ENCODE results near the gene P2RY10. TPM values are rescaled to one million over a fixed set of nuclear protein-coding genes. Genes with fewer than 3 reads are reported as not detected.

Gene P2RY10
- total RNA-seq, 1 experiment from 2014 or later = not detected

DNA sequence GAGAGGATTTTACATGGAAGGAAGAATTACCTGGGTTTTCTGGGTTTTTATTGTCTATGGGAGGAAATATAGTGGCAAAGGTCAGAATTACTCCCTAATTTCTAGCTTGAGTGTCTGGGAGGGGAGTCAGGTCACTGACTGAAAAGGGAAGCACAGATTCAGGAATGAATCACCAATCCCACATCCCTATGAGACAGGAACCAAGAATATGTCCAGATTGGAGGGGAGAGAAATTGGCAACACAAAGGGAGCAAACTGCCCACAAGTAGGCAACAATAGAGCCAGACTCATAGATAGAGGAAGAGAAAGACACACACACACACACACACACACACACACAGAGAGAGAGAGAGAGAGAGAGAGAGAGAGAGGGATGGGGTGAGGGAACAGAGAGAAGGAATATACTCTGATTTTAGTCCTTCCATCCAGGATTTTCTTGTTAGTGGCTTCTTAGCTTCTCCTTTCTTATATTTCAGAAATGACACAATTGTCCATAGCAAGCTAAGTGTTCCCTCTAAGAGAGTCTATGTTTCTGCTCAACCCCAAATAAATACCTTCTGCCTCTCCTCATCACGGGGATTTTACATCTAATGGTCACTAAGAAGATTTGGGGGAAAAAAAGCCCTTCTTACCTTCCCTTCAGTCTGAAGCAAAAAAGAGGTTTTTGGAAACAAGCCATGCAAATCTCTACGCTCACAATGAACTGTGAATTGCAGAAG, 12.0 kb downstream of the P2RY10 start:
- Histone ChIP-seq H3K9me3 (ENCODE audit: control insufficient read depth in 1 of 2, insufficient read depth in 1 of 2, low read depth in 1 of 2, low read length in 2 of 2) (no peaks in the 10 kb centered on the region), H3K4me3 (replicated peaks in 1 of 2; ENCODE audit: low read depth in 1 of 2, low read length in 2 of 2) (no peak overlapping the region), H4K20me1 (ENCODE audit: insufficient read depth) (no peaks in the 10 kb centered on the region), H3K36me3 (ENCODE audit: control insufficient read depth in 1 of 2, insufficient read depth in 2 of 2, low read length in 2 of 2) (no peaks in the 10 kb centered on the region), H2AFZ (ENCODE audit: low read depth, low read length, poor library complexity, severe bottlenecking) (no peak overlapping the region), H3K27me3 (ENCODE audit: insufficient read depth, low read length) (no peaks in the 10 kb centered on the region), H3K79me2 (ENCODE audit: insufficient read depth, low read length) (no peaks in the 10 kb centered on the region), H3K27ac (ENCODE audit: low read depth, low read length) (no peak overlapping the region), H3K9me2 (ENCODE audit: insufficient read depth) (no peaks in the 10 kb centered on the region), H3K4me2 (ENCODE audit: low read length) (no peak overlapping the region), H3K9ac (ENCODE audit: low read length) (no peak overlapping the region), H3K4me1 (ENCODE audit: control insufficient read depth in 1 of 2, insufficient read depth in 2 of 2, low read length in 2 of 2) (no peaks in the 10 kb centered on the region)
- TF ChIP-seq FOSL1 (IDR thresholded peaks at IDR 0.05; ENCODE audit: low read depth) = no peak
- no peak for TF ChIP-seq CEBPB (IDR thresholded peaks at IDR 0.05; ENCODE audit: low read depth)
- no peak for TF ChIP-seq ZFX (IDR thresholded peaks at IDR 0.05)
- no peak for TF ChIP-seq EZH2 (IDR thresholded peaks at IDR 0.05)
- no peak for TF ChIP-seq SIN3A (IDR thresholded peaks at IDR 0.05; ENCODE audit: low read depth)
- TF ChIP-seq SP1 (IDR thresholded peaks at IDR 0.05; ENCODE audit: low read depth) = no peak
- TF ChIP-seq EZH2phosphoT487 (IDR thresholded peaks at IDR 0.05; ENCODE audit: borderline replicate concordance) = no peak
- TF ChIP-seq POLR2A (IDR thresholded peaks at IDR 0.05; ENCODE audit: borderline replicate concordance, extremely low read depth, insufficient read depth, insufficient read length) = no peak
- no peak for TF ChIP-seq EGR1 (IDR thresholded peaks at IDR 0.05; ENCODE audit: low read depth)
- no peak for TF ChIP-seq TCF7L2 (IDR thresholded peaks at IDR 0.05; ENCODE audit: borderline replicate concordance, extremely low read depth, insufficient read depth, insufficient read length)
- TF ChIP-seq RAD21 (IDR thresholded peaks at IDR 0.05; ENCODE audit: low read depth) = no peak
- TF ChIP-seq, protein P1, sequence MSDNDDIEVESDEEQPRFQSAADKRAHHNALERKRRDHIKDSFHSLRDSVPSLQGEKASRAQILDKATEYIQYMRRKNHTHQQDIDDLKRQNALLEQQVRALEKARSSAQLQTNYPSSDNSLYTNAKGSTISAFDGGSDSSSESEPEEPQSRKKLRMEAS (IDR thresholded peaks at IDR 0.05) = no peak
- no peak for TF ChIP-seq YY1 (IDR thresholded peaks at IDR 0.05; ENCODE audit: extremely low read depth, insufficient replicate concordance, low read depth, low read length)
- TF ChIP-seq, protein P2, sequence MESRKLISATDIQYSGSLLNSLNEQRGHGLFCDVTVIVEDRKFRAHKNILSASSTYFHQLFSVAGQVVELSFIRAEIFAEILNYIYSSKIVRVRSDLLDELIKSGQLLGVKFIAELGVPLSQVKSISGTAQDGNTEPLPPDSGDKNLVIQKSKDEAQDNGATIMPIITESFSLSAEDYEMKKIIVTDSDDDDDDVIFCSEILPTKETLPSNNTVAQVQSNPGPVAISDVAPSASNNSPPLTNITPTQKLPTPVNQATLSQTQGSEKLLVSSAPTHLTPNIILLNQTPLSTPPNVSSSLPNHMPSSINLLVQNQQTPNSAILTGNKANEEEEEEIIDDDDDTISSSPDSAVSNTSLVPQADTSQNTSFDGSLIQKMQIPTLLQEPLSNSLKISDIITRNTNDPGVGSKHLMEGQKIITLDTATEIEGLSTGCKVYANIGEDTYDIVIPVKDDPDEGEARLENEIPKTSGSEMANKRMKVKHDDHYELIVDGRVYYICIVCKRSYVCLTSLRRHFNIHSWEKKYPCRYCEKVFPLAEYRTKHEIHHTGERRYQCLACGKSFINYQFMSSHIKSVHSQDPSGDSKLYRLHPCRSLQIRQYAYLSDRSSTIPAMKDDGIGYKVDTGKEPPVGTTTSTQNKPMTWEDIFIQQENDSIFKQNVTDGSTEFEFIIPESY (IDR thresholded peaks at IDR 0.05; ENCODE audit: extremely low read depth, insufficient replicate concordance, low read length) = no peak
- POLR2A ChIA-PET = no interaction called here
- CTCF ChIA-PET = no interaction called here
- no TSS peak for BruUV-seq (replicated peaks)
- ATAC-seq = no peak
- no peak for DNase-seq (ENCODE audit: low read depth, low spot score)
- RAD21 ChIA-PET (ENCODE audit: low non-redundant PET in 1 of 2, low total read pairs in 2 of 2, uncharacterized antibody in 2 of 2, unreplicated experiment in 2 of 2) = no interaction called here
- intact Hi-C loops (cut with micrococcal nuclease) = no loop called here
